GM20000 (cell line): ENCODE results near the gene GSTT4.
A peak's percentile ranks its signal among the peaks of the same experiment; 100 is the strongest.
"Not testable (repeated sequence)": the region's sequence is repeated elsewhere in the genome, so short reads cannot be mapped to it uniquely, and the experiment has no call there.

Experiments used
- DNase-seq: peaks from one replicate; pipeline ENCODE4 v3.0.0; 2012; ENCODE audit warnings: low spot score
- TF ChIP-seq, protein P1 (sequence below): IDR thresholded peaks from 2 replicates; pipeline ENCODE4 v1.5.1; 2012; ENCODE audit warnings: mild to moderate bottlenecking, control low read depth; ENCODE audit errors: extremely low read depth, missing control alignments

GSTT4 gene

GRCh38 chr22:23956301-23956900, 48.9 kb downstream of the GSTT4 start:
- peak; percentile 73 for DNase-seq

GRCh38 chr22:23955886-23956285, 49.4 kb downstream of the GSTT4 start:
- DNase-seq: not testable (repeated sequence)

More at GRCh38 chr22:23956301-23956900, 48.9 kb downstream of the GSTT4 start:
- TF ChIP-seq, protein P1, sequence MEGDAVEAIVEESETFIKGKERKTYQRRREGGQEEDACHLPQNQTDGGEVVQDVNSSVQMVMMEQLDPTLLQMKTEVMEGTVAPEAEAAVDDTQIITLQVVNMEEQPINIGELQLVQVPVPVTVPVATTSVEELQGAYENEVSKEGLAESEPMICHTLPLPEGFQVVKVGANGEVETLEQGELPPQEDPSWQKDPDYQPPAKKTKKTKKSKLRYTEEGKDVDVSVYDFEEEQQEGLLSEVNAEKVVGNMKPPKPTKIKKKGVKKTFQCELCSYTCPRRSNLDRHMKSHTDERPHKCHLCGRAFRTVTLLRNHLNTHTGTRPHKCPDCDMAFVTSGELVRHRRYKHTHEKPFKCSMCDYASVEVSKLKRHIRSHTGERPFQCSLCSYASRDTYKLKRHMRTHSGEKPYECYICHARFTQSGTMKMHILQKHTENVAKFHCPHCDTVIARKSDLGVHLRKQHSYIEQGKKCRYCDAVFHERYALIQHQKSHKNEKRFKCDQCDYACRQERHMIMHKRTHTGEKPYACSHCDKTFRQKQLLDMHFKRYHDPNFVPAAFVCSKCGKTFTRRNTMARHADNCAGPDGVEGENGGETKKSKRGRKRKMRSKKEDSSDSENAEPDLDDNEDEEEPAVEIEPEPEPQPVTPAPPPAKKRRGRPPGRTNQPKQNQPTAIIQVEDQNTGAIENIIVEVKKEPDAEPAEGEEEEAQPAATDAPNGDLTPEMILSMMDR: peak; percentile 88

DNA sequence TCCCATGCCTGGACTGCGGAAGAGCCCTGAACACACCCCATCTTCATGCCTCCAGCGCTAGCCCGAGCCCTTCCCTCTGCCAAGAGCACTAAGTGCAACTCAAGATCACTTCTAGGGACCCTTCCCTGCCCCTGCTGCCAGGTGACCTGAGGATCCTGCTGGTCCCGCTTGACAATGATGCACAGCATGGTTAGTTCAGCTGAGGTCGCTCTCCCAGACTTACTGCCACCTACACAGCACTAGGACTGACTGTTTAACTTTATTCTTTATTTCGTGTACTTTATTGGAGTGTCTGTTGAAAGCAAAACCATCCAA, 50.3 kb downstream of the GSTT4 start:
- not testable (repeated sequence) for DNase-seq

- DNase-seq: not testable (repeated sequence)
These were observed 50.9 kb downstream of the GSTT4 start for GRCh38 chr22:23954193-23954990.

DNA sequence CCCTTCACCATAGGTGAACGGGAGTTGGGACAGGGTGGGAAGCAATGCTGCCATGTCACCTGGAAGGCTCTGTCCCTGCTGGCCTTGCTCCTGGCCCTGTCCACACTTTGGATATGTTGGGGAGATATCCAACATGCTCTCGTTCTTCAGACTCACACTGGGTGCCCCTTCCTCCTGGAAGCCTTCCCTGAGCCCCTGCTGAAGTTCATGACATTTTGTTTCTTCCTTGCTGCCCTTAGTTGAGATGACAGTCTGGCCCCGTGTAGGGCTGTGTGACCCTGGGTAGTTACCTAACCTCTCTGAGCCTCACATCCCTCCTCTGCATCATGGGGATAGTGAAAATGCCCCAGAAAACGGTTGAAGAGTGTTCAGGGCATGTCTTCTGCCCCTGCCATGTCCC, 51.8 kb downstream of the GSTT4 start:
- DNase-seq: not testable (repeated sequence)

DNA sequence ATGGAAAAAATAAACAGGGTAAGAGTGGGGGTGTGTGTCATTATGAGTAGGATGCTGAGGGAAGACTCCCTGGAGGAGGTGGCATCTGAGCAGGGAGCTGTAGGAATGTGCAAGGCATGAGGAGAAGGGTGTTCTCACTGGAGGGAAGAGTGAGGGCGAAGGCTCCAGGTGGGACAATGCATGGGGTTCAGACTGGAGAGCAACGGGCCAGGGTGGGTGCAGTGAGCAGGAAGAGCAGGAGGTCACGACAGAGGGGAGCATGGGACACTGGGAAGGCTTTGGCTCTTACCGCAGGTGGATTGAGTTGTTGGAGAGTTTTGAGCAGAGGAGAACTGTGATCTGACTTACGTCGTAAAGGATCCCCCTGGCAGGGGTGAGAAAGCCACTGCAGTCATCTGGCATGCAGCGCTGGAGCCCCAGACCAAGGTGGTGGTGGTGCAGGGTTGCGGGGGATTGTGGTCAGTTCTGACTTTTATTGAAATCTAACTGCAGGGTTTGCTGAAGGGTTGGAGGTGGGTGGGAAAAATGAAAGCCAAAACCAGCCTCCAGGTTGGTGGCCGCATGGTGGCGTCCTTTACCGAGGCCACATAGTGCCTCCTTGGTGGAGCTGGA, 52.4 kb downstream of the GSTT4 start:
- not testable (repeated sequence) for DNase-seq

DNA sequence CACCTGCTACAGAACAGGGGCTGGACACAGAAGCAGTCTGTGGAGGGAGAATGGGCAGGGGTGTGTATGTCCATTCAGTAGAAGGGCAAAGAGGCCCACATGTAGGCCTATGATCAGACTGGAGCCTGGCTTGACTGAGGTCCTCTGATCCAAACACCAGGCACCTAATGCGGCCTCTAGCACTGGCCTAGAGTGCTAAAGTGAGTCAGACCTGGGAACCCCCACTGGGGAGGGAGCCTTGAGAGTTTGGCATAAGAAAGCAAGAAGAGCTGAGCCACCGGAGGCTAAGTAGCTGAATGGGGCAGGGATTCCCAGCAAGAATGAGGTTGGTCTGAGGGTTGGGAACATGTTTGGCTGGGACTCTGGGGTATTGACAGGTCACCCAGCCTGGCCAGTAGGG, 53.9 kb downstream of the GSTT4 start:
- not testable (repeated sequence) for DNase-seq

GRCh38 chr22:23949764-23950163, 55.5 kb downstream of the GSTT4 start:
- not testable (repeated sequence) for DNase-seq
